GM12878 (cell line): ENCODE measurements around the gene CALN1. TPM values are rescaled to one million over a fixed set of nuclear protein-coding genes. Genes with fewer than 3 reads are reported as not detected.
"Not testable (repeated sequence)": the region's sequence is repeated elsewhere in the genome, so short reads cannot be mapped to it uniquely, and the experiment has no call there.

Experiments
- ATAC-seq: fragments of 200-7000 bp; cut with Tn5 transposase; 3 replicates; pipeline ENCODE4 v1.9.1; 2020; ENCODE audit warnings: mild to moderate bottlenecking, moderate library complexity
- BruUV-seq: library from RNA; stranded (reverse); fragments of 400-500 nt; replicated peaks from 2 replicates; lab custom pipeline; 2021; lab: Mats Ljungman, UMichigan
- CTCF ChIA-PET: fragments of 300-600 bp; sonication (Branson Sonifier 250); formaldehyde crosslinking; extraction: SDS; loops from one replicate; lab custom pipeline; 2021; ENCODE audit warnings: inconsistent platforms; lab: Yijun Ruan, JAX
- POLR2A ChIA-PET: fragments of 350-600 bp; formaldehyde crosslinking; extraction: SDS; loops from one replicate; lab custom pipeline; 2021; ENCODE audit warnings: inconsistent platforms; lab: Charles Lee
- RAD21 ChIA-PET: fragments of 300-600 bp; sonication (Branson Sonifier 250); formaldehyde crosslinking; loops from one replicate; lab custom pipeline; 2023; ENCODE audit warnings: antibody characterized with exemption; ENCODE audit not compliant: unreplicated experiment; lab: Charles Lee
- SMC1A ChIA-PET: fragments of 300-600 bp; sonication (Branson Sonifier 250); formaldehyde crosslinking; loops from one replicate; lab custom pipeline; 2023; ENCODE audit not compliant: unreplicated experiment, uncharacterized antibody; lab: Charles Lee
- DNase-seq: peaks from one replicate; pipeline ENCODE4 v3.0.0-alpha.2; 2011; ENCODE audit warnings: low read depth, low spot score
- FAIRE-seq: peaks from 3 replicates; lab custom pipeline; 2011; peaks lifted over from hg19 to GRCh38; lab: Jason Lieb, UNC
- H2AFZ ChIP-seq: 2 replicates; pipeline ENCODE4 v1.6.0; 2011; ENCODE audit warnings: low read depth, low read length, control low read depth; ENCODE audit not compliant: control insufficient read depth
- H3K27ac ChIP-seq: 2 replicates; pipeline ENCODE4 v1.5.1; 2011; ENCODE audit warnings: control low read depth; ENCODE audit not compliant: control insufficient read depth, insufficient read depth
- H3K27me3 ChIP-seq, 2 experiments: replicated peaks in 1 of 2; 2 replicates each; pipeline versions ENCODE4 v1.6.0 to v1.6.1; 2011; ENCODE audit warnings: low read length in 1 of 2; ENCODE audit not compliant: control insufficient read depth in 2 of 2, insufficient read depth in 2 of 2
- H3K36me3 ChIP-seq, 2 experiments: 2 replicates each; pipeline ENCODE4 v1.5.1; 2011; ENCODE audit warnings: low read length in 1 of 2; ENCODE audit not compliant: control insufficient read depth in 2 of 2, insufficient read depth in 2 of 2
- H3K4me1 ChIP-seq: 2 replicates; pipeline ENCODE4 v1.6.1; 2011; ENCODE audit warnings: mild to moderate bottlenecking, low read length, moderate library complexity, mixed read lengths; ENCODE audit not compliant: control insufficient read depth, insufficient read depth
- H3K4me2 ChIP-seq: 2 replicates; pipeline ENCODE4 v1.6.0; 2011; ENCODE audit warnings: control low read depth; ENCODE audit not compliant: control insufficient read depth, insufficient read depth
- H3K4me3 ChIP-seq: fragments of 200-600 bp; sonication (generic); 2 replicates; pipeline ENCODE4 v1.5.1; 2016
- H3K79me2 ChIP-seq: 2 replicates; pipeline ENCODE4 v1.6.0; 2011; ENCODE audit warnings: low read length; ENCODE audit not compliant: control insufficient read depth, insufficient read depth
- H3K9ac ChIP-seq: 2 replicates; pipeline ENCODE4 v1.8.0; 2011; ENCODE audit warnings: low read length, control low read depth, mixed read lengths; ENCODE audit not compliant: control insufficient read depth, insufficient read depth
- H3K9me3 ChIP-seq: replicated peaks from 3 replicates; pipeline ENCODE4 v1.5.1; 2011; ENCODE audit warnings: mild to moderate bottlenecking, low read length; ENCODE audit not compliant: control insufficient read depth, insufficient read depth
- H4K20me1 ChIP-seq: 2 replicates; pipeline ENCODE4 v1.6.0; 2011; ENCODE audit not compliant: control insufficient read depth, insufficient read depth
- BACH1 ChIP-seq: fragments of 450-650 bp; IDR thresholded peaks from 2 replicates; pipeline ENCODE4 v1.6.1; 2017; ENCODE audit warnings: mild to moderate bottlenecking, borderline replicate concordance
- CHD1 ChIP-seq: IDR thresholded peaks from 2 replicates; pipeline ENCODE4 v1.6.1; 2012; ENCODE audit warnings: low read depth, low read length, improper control_type of control experiment
- HDAC2 ChIP-seq: fragments of 200-600 bp; sonication (generic); IDR thresholded peaks from 2 replicates; pipeline ENCODE4 v1.6.1; 2017
- IKZF1 ChIP-seq: fragments of 450-650 bp; conservative IDR thresholded peaks from 2 replicates; pipeline ENCODE4 v1.6.1; 2017; ENCODE audit warnings: antibody characterized with exemption, mild to moderate bottlenecking
- KAT2A ChIP-seq: conservative IDR thresholded peaks from 2 replicates; pipeline ENCODE4 v1.6.1; 2011; ENCODE audit warnings: low read depth, low read length; ENCODE audit not compliant: control insufficient read depth
- KDM1A ChIP-seq: fragments of 200-600 bp; sonication (generic); IDR thresholded peaks from 2 replicates; pipeline ENCODE4 v1.6.1; 2016; ENCODE audit warnings: borderline replicate concordance
- LARP7 ChIP-seq: fragments of 450-650 bp; IDR thresholded peaks from 2 replicates; pipeline ENCODE4 v1.6.1; 2017; ENCODE audit warnings: mild to moderate bottlenecking
- MLLT1 ChIP-seq: fragments of 450-650 bp; IDR thresholded peaks from 2 replicates; pipeline ENCODE4 v1.6.1; 2016; ENCODE audit warnings: mild to moderate bottlenecking
- SP1 ChIP-seq: IDR thresholded peaks from one replicate; pipeline ENCODE4 v1.6.1; 2011; ENCODE audit warnings: low read depth, low read length
- SRF ChIP-seq, 2 experiments: IDR thresholded peaks; 2 replicates each; pipeline ENCODE4 v1.6.1; 2011; ENCODE audit warnings: low read depth in 2 of 2, low read length in 2 of 2, mild to moderate bottlenecking in 1 of 2, moderate library complexity in 1 of 2
- STAT3 ChIP-seq: IDR thresholded peaks from 2 replicates; pipeline ENCODE4 v1.6.1; 2011; ENCODE audit warnings: low read depth, low read length, improper control_type of control experiment
- TBL1XR1 ChIP-seq: IDR thresholded peaks from 2 replicates; pipeline ENCODE4 v1.6.1; 2012; ENCODE audit warnings: low read depth, low read length, improper control_type of control experiment
- TCF7 ChIP-seq: IDR thresholded peaks from 2 replicates; pipeline ENCODE4 v1.6.1; 2014; ENCODE audit warnings: antibody characterized with exemption, borderline replicate concordance
- WRNIP1 ChIP-seq: IDR thresholded peaks from 2 replicates; pipeline ENCODE4 v1.6.1; 2011; ENCODE audit warnings: low read depth, low read length, improper control_type of control experiment, borderline replicate concordance
- ZNF217 ChIP-seq: fragments of 450-650 bp; IDR thresholded peaks from 2 replicates; pipeline ENCODE4 v1.6.1; 2017; ENCODE audit warnings: antibody characterized with exemption, mild to moderate bottlenecking
- ZNF384 ChIP-seq: IDR thresholded peaks from 2 replicates; pipeline ENCODE4 v1.6.1; 2012; ENCODE audit warnings: low read depth, mild to moderate bottlenecking, low read length, improper control_type of control experiment, borderline replicate concordance
- WGBS: methylation state at CpG from one replicate; pipeline ENCODE4 v1.1.6; 2016; ENCODE audit warnings: low lambda C conversion rate; ENCODE audit not compliant: insufficient replicate concordance, insufficient coverage; ENCODE audit errors: missing lambda C conversion rate; 5-methylcytosine and 5-hydroxymethylcytosine counted together
- in situ Hi-C: fragments of 300-500 bp; cut with MboI; formaldehyde crosslinking; loops from 9 replicates; pipeline ENCODE4 v1.14.3; 2018; ENCODE audit warnings: mixed read lengths
- intact Hi-C: fragments of 100-400 bp; cut with micrococcal nuclease; formaldehyde crosslinking; loops from one replicate; pipeline ENCODE4 v1.14.2; 2022; ENCODE audit not compliant: unreplicated experiment
- polyA plus RNA-seq, 11 experiments: library from polyadenylated mRNA; depleted of rRNA in 4 of 11; unstranded in 6 of 11; stranded (reverse) in 5 of 11; fragments of >200 nt; fragmentation: Nextera tagmentation in 4 of 11; fragmentation: Illumina TruSeq in 1 of 11; extraction: Ambion mirVana in 4 of 11; extraction: Trizol in 1 of 11; gene quantifications; 1 replicate in 1 of 11; 2 replicates in 10 of 11; pipeline versions ENCODE4 v1.2.1 to v1.2.3, GENCODE V29; 2011 to 2016; ENCODE audit warnings: inconsistent platforms in 2 of 11, missing spikeins in 2 of 11, low read depth in 1 of 11
- total RNA-seq, 4 experiments: library from RNA; depleted of rRNA in 3 of 4; stranded (reverse); fragments of >200 nt in 3 of 4; fragmentation: Illumina TruSeq in 1 of 4; extraction: Trizol in 1 of 4; gene quantifications; 2 replicates each; pipeline versions ENCODE4 v1.2.1 to v1.2.3, GENCODE V29; 2013 to 2021

The CALN1 gene
- total and polyA plus RNA-seq, 10 of the 15 experiments (the other 5 are each of a cell fraction or from before 2014, with no cell fraction given) = 0.48 to 15.3 (median 1.6) TPM

- Histone ChIP-seq H2AFZ (no peak overlapping the region), H3K27me3 (no peaks in the 10 kb centered on the region), H3K4me2 (no peak overlapping the region), H3K4me1 (no peaks in the 10 kb centered on the region), H3K79me2 (no peaks in the 10 kb centered on the region), H4K20me1 (no peaks in the 10 kb centered on the region), H3K9ac (no peak overlapping the region), H3K4me3 (no peak overlapping the region), H3K9me3 (no peaks in the 10 kb centered on the region; the same call in 1 of the 3 replicates), H3K36me3 (no peaks in the 10 kb centered on the region), H3K27ac (no peak overlapping the region)
- 35% methylated on average over 7 of the region's 7 CpGs for WGBS
- no peak for TF ChIP-seq ZNF384
- no peak for TF ChIP-seq SP1
- no peak for TF ChIP-seq LARP7
- TF ChIP-seq SRF (IDR thresholded peaks at IDR 0.05; ENCODE audit: low read depth in 2 of 2, low read length in 2 of 2) = no peak
- TF ChIP-seq WRNIP1 = no peak
- no peak for TF ChIP-seq MLLT1
- TF ChIP-seq IKZF1 = no peak
- no peak for TF ChIP-seq KDM1A
- TF ChIP-seq BACH1 = no peak
- TF ChIP-seq ZNF217 = no peak
- no peak for TF ChIP-seq CHD1
- TF ChIP-seq HDAC2 = no peak
- no peak for TF ChIP-seq TBL1XR1
- no peak for TF ChIP-seq STAT3
- no peak for TF ChIP-seq KAT2A
- no peak for TF ChIP-seq TCF7
- ATAC-seq (no peak), FAIRE-seq (no peak), DNase-seq (no peak)
- BruUV-seq = no TSS peak
- in situ Hi-C loops (no loop called here), intact Hi-C loops (no loop called here)
- RAD21 ChIA-PET = no interaction called here
- CTCF ChIA-PET = no interaction called here
- SMC1A ChIA-PET = no interaction called here
- POLR2A ChIA-PET = no interaction called here
Measured at GRCh38 chr7:71925663-71926062, 486.5 kb downstream of the CALN1 start.

GRCh38 chr7:71914204-71914603 lies 497.9 kb downstream of the CALN1 start:
- H3K9ac ChIP-seq, H3K36me3 ChIP-seq, H3K27ac ChIP-seq, ATAC-seq, BruUV-seq, CTCF ChIA-PET, H3K4me1 ChIP-seq, intact Hi-C loops, H4K20me1 ChIP-seq, H3K9me3 ChIP-seq, H3K4me3 ChIP-seq, RAD21 ChIA-PET, H2AFZ ChIP-seq, H3K79me2 ChIP-seq, SMC1A ChIA-PET, in situ Hi-C loops, H3K27me3 ChIP-seq, H3K4me2 ChIP-seq, FAIRE-seq, DNase-seq, POLR2A ChIA-PET: not testable (repeated sequence)
- WGBS = 31% methylated on average over 4 of the region's 4 CpGs
